SK-N-SH (cell line): ENCODE data around the gene SLC30A2. TPM values are rescaled to one million over a fixed set of nuclear protein-coding genes. Genes with fewer than 3 reads are reported as not detected.

ENCODE experiments used
- CTCF ChIA-PET: fragments of 300-600, 350-600 bp; formaldehyde crosslinking; extraction: SDS; loops from one replicate; lab custom pipeline; 2021; lab: Yijun Ruan, JAX
- POLR2A ChIA-PET: fragments of 350-600 bp; sonication (Branson Sonifier 250); formaldehyde crosslinking; extraction: SDS; loops from one replicate; lab custom pipeline; 2020; ENCODE audit warnings: antibody characterized with exemption, inconsistent platforms; lab: Yijun Ruan, JAX
- DNase-seq: peaks from one replicate; pipeline ENCODE4 v3.0.0; 2012
- H2AFZ ChIP-seq: fragments of 200-600 bp; sonication (generic); 2 replicates; pipeline ENCODE4 v1.8.1; 2016; ENCODE audit warnings: antibody characterized with exemption, mild to moderate bottlenecking, low read depth
- H3F3A ChIP-seq: fragments of 200-600 bp; sonication (generic); replicated peaks from 2 replicates; pipeline ENCODE3; 2016; ENCODE audit warnings: antibody characterized with exemption, mild to moderate bottlenecking; ENCODE audit not compliant: insufficient read depth
- H3K27ac ChIP-seq, 2 experiments: fragments of 200-500 bp in 1 of 2; fragments of 200-600 bp in 1 of 2; sonication (Bioruptor generic) in 1 of 2; sonication (generic), shearing (Covaris generic) in 1 of 2; 2 replicates each; pipeline versions ENCODE4 v1.5.1 to v1.6.1; 2014 to 2016; ENCODE audit warnings: low read depth in 2 of 2, inconsistent platforms in 1 of 2, low read length in 1 of 2, mild to moderate bottlenecking in 1 of 2, mixed read lengths in 1 of 2
- H3K27me3 ChIP-seq: fragments of 200-600 bp; sonication (generic), shearing (Covaris generic); 2 replicates; pipeline ENCODE4 v1.6.1; 2016; ENCODE audit warnings: mixed run types; ENCODE audit not compliant: insufficient read depth
- H3K36me3 ChIP-seq, 2 experiments: fragments of 200-500 bp in 1 of 2; fragments of 200-600 bp in 1 of 2; sonication (Bioruptor generic) in 1 of 2; sonication (generic) in 1 of 2; replicated peaks in 1 of 2; 2 replicates each; pipeline versions ENCODE3 to v1.5.1; 2014 to 2016; ENCODE audit warnings: low read length in 1 of 2, mild to moderate bottlenecking in 1 of 2; ENCODE audit not compliant: insufficient read depth in 2 of 2, control insufficient read depth in 1 of 2
- H3K4me1 ChIP-seq, 2 experiments: fragments of 200-500 bp in 1 of 2; fragments of 200-600 bp in 1 of 2; sonication (Bioruptor generic) in 1 of 2; sonication (generic), shearing (Covaris generic) in 1 of 2; 2 replicates each; pipeline versions ENCODE4 v1.5.1 to v1.6.1; 2014 to 2016; ENCODE audit warnings: low read depth in 1 of 2, low read length in 1 of 2, mixed run types in 1 of 2; ENCODE audit not compliant: insufficient read depth in 2 of 2, control insufficient read depth in 1 of 2
- H3K4me2 ChIP-seq: fragments of 200-600 bp; sonication (generic), shearing (Covaris generic); 2 replicates; pipeline ENCODE4 v1.6.1; 2017; ENCODE audit warnings: mixed run types
- H3K4me3 ChIP-seq, 2 experiments: fragments of 200-500 bp in 1 of 2; fragments of 200-600 bp in 1 of 2; sonication (Bioruptor generic) in 1 of 2; sonication (generic), shearing (Covaris generic) in 1 of 2; 2 replicates each; pipeline versions ENCODE4 v1.5.1 to v1.8.1; 2014 to 2016; ENCODE audit warnings: low read depth in 2 of 2, inconsistent platforms in 1 of 2, low read length in 1 of 2, mild to moderate bottlenecking in 1 of 2, mixed read lengths in 1 of 2, moderate library complexity in 1 of 2
- H3K79me2 ChIP-seq: fragments of 200-600 bp; sonication (generic); 2 replicates; pipeline ENCODE4 v1.8.1; 2017; ENCODE audit warnings: mild to moderate bottlenecking; ENCODE audit not compliant: insufficient read depth
- H3K9ac ChIP-seq: fragments of 200-600 bp; sonication (generic); 2 replicates; pipeline ENCODE4 v1.6.1; 2017; ENCODE audit warnings: mixed run types
- H3K9me2 ChIP-seq: fragments of 200-600 bp; sonication (generic); 2 replicates; pipeline ENCODE4 v1.6.1; 2017; ENCODE audit warnings: mixed run types
- H3K9me3 ChIP-seq: fragments of 200-600 bp; sonication (generic); 2 replicates; pipeline ENCODE4 v1.6.1; 2017; ENCODE audit warnings: mixed run types, mild to moderate bottlenecking, moderate library complexity
- H4K20me1 ChIP-seq: fragments of 200-600 bp; sonication (generic); 2 replicates; pipeline ENCODE4 v1.6.1; 2017; ENCODE audit warnings: mild to moderate bottlenecking, mixed run types; ENCODE audit not compliant: insufficient read depth
- ELF1 ChIP-seq: IDR thresholded peaks from 2 replicates; pipeline ENCODE4 v1.4.0; 2012
- EP300 ChIP-seq, 2 experiments: IDR thresholded peaks; 2 replicates each; pipeline versions ENCODE4 v1.4.0 to v1.6.1; 2012; ENCODE audit warnings: borderline replicate concordance in 1 of 2, low read depth in 1 of 2, low read length in 1 of 2
- EZH2phosphoT487 ChIP-seq: fragments of 200-600 bp; sonication (generic); IDR thresholded peaks from 2 replicates; pipeline ENCODE4 v1.6.1; 2017; ENCODE audit warnings: low read depth, mixed run types, mild to moderate bottlenecking, antibody characterized with exemption, moderate library complexity, borderline replicate concordance
- FOSL2 ChIP-seq: IDR thresholded peaks from 2 replicates; pipeline ENCODE4 v1.4.0; 2012; ENCODE audit warnings: low read depth, mild to moderate bottlenecking, moderate library complexity, borderline replicate concordance
- FOXJ3 ChIP-seq: sonication (generic); formaldehyde crosslinking; IDR thresholded peaks from 2 replicates; pipeline ENCODE4 v1.5.1; 2020; ENCODE audit warnings: mild to moderate bottlenecking, missing genetic modification reagents
- FOXM1 ChIP-seq: IDR thresholded peaks from 2 replicates; pipeline ENCODE4 v1.4.0; 2012; ENCODE audit warnings: low read depth, mild to moderate bottlenecking
- GATA2 ChIP-seq: sonication (generic); formaldehyde crosslinking; IDR thresholded peaks from 2 replicates; pipeline ENCODE4 v1.5.0; 2020; ENCODE audit warnings: mild to moderate bottlenecking, missing genetic modification reagents
- MAX ChIP-seq: IDR thresholded peaks from 2 replicates; pipeline ENCODE4 v1.4.0; 2012; ENCODE audit warnings: low read depth
- MEF2A ChIP-seq: IDR thresholded peaks from 2 replicates; pipeline ENCODE4 v1.4.0; 2012; ENCODE audit warnings: low read depth, borderline replicate concordance
- MXI1 ChIP-seq: IDR thresholded peaks from 2 replicates; pipeline ENCODE4 v1.6.1; 2012; ENCODE audit warnings: mild to moderate bottlenecking, low read depth, low read length, improper control_type of control experiment
- NFIC ChIP-seq: IDR thresholded peaks from 2 replicates; pipeline ENCODE4 v1.4.0; 2012; ENCODE audit warnings: borderline replicate concordance
- RAD21 ChIP-seq: IDR thresholded peaks from 2 replicates; pipeline ENCODE4 v1.6.1; 2012; ENCODE audit warnings: mild to moderate bottlenecking, low read length
- REST ChIP-seq: IDR thresholded peaks from 2 replicates; pipeline ENCODE4 v1.6.1; 2012; ENCODE audit warnings: mild to moderate bottlenecking, low read depth, low read length, moderate library complexity
- SIN3A ChIP-seq: IDR thresholded peaks from 2 replicates; pipeline ENCODE4 v1.6.1; 2012; ENCODE audit warnings: low read depth, mild to moderate bottlenecking, low read length, moderate library complexity, borderline replicate concordance
- TEAD4 ChIP-seq: IDR thresholded peaks from 2 replicates; pipeline ENCODE4 v1.4.0; 2012; ENCODE audit warnings: mild to moderate bottlenecking, borderline replicate concordance; ENCODE audit not compliant: insufficient read depth
- USF2 ChIP-seq: fragments of 150-350 bp; IDR thresholded peaks from 2 replicates; pipeline ENCODE4 v1.6.1; 2017; ENCODE audit warnings: antibody characterized with exemption, low read length, low read depth, borderline replicate concordance
- YY1 ChIP-seq: IDR thresholded peaks from 2 replicates; pipeline ENCODE4 v1.4.0; 2012; ENCODE audit warnings: low read depth, mild to moderate bottlenecking
- WGBS: methylation state at CpG from one replicate; pipeline ENCODE4 v1.1.6; 2017; ENCODE audit warnings: low lambda C conversion rate; 5-methylcytosine and 5-hydroxymethylcytosine counted together
- polyA plus RNA-seq, 3 experiments: library from polyadenylated mRNA; depleted of rRNA; stranded (reverse); fragments of >200 nt; gene quantifications; 2 replicates each; pipeline ENCODE4 v1.2.3, GENCODE V29; 2012
- TF ChIP-seq, protein P1 (sequence below): IDR thresholded peaks from 2 replicates; pipeline ENCODE4; 2012
- TF ChIP-seq, protein P2 (sequence below): fragments of 200-600 bp; sonication (generic); IDR thresholded peaks from 2 replicates; pipeline ENCODE4 v1.6.1; 2017; ENCODE audit warnings: antibody characterized with exemption, mild to moderate bottlenecking, moderate library complexity

The SLC30A2 gene
- polyA plus RNA-seq, 1 of the 3 experiments (the other 2 are of a cell fraction): not detected

DNA sequence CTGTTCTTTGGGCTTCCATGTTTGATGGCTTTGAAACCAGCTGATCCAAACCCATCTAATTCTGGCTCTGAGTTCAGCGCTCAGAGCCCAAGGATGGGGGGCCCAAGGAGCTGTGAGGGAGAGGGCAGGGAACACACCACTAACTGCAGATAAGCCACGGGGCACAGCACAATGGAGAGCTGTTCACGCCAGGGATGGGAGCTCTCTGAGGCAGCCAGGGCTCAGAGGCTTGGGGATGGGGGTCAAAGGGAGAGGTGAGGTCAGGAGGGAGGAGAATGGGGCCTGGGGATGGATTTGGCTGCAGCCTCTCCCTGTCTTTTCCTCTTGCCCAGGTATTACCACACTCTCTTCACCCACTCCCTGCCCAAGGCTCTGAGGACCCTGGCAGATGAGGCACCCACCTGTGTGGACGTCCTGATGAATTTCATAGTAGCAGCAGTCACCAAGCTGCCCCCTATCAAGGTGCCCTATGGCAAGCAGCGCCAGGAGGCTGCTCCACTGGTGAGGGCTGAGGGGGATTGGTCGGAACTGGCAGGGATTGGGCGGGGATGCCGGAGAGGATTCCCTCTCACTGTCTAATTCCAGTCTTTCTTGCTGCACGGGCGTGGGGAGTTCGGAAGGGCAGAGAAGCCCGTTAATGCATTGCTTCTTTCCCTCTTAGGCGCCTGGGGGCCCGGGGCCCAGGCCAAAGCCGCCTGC lies 11.3 kb downstream of the SLC30A2 start:
- Histone ChIP-seq H3K27me3 (no peaks in the 10 kb centered on the region), H3K9ac (peak overlapping the region; percentile 66; the same call in 1 of the 2 replicates), H4K20me1 (no peaks in the 10 kb centered on the region), H3K27ac (peak overlapping the region in 1 of 2 experiments; percentile 50; a peak in 1 of 4 replicates), H3K4me1 (peaks cover 0 to 12% of the 10 kb centered on the region in 2 experiments; a peak in 1 of 4 replicates), H3F3A (peaks cover 4% of the 10 kb centered on the region), H3K9me2 (no peaks in the 10 kb centered on the region), H3K36me3 (no peaks in the 10 kb centered on the region), H3K4me2 (peak overlapping the region; percentile 98), H3K4me3 (peak overlapping the region; percentile 87 to 99), H3K79me2 (no peaks in the 10 kb centered on the region), H3K9me3 (no peaks in the 10 kb centered on the region), H2AFZ (peak overlapping the region; percentile 100)
- TF ChIP-seq ELF1 (no peak), REST (no peak), GATA2 (no peak), SIN3A (no peak), EZH2phosphoT487 (no peak), FOXM1 (no peak), TEAD4 (no peak), USF2 (no peak), NFIC (no peak), FOSL2 (no peak), MEF2A (no peak), FOXJ3 (no peak), MXI1 (no peak), MAX (no peak), RAD21 (no peak), YY1 (no peak), EP300 (IDR thresholded peaks at IDR 0.05; ENCODE audit: borderline replicate concordance in 1 of 2, low read depth in 1 of 2, low read length in 1 of 2) (no peak)
- TF ChIP-seq, protein P1, sequence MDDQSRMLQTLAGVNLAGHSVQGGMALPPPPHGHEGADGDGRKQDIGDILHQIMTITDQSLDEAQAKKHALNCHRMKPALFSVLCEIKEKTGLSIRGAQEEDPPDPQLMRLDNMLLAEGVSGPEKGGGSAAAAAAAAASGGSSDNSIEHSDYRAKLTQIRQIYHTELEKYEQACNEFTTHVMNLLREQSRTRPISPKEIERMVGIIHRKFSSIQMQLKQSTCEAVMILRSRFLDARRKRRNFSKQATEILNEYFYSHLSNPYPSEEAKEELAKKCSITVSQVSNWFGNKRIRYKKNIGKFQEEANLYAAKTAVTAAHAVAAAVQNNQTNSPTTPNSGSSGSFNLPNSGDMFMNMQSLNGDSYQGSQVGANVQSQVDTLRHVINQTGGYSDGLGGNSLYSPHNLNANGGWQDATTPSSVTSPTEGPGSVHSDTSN: no peak
- TF ChIP-seq, protein P2, sequence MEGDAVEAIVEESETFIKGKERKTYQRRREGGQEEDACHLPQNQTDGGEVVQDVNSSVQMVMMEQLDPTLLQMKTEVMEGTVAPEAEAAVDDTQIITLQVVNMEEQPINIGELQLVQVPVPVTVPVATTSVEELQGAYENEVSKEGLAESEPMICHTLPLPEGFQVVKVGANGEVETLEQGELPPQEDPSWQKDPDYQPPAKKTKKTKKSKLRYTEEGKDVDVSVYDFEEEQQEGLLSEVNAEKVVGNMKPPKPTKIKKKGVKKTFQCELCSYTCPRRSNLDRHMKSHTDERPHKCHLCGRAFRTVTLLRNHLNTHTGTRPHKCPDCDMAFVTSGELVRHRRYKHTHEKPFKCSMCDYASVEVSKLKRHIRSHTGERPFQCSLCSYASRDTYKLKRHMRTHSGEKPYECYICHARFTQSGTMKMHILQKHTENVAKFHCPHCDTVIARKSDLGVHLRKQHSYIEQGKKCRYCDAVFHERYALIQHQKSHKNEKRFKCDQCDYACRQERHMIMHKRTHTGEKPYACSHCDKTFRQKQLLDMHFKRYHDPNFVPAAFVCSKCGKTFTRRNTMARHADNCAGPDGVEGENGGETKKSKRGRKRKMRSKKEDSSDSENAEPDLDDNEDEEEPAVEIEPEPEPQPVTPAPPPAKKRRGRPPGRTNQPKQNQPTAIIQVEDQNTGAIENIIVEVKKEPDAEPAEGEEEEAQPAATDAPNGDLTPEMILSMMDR: no peak
- CTCF ChIA-PET: interaction anchor here (0.7 to 4.1 kb wide), 32 partner anchors 8 to 514 kb away, joined by 3 to 58 read pairs (median 4); partner anchors contain the start of genes CEP85, PAFAH2, PDIK1L and TRIM63
- peak; percentile 77 for DNase-seq
- POLR2A ChIA-PET: interaction anchor here (0.8 to 2.1 kb wide), 2 partner anchors 13 to 199 kb away, joined by 3 to 13 read pairs; partner anchors contain the start of gene EXTL1
- 32% methylated on average over 9 of the region's 15 CpGs for WGBS
